IMR-90 (cell line): ENCODE measurements around the gene MAPRE3. TPM values are rescaled to one million over a fixed set of nuclear protein-coding genes. Genes with fewer than 3 reads are reported as not detected.

ENCODE experiments used
- ATAC-seq: fragments of 200-7000 bp; cut with Tn5 transposase; 2 replicates; pipeline ENCODE4 v1.9.1; 2020; ENCODE audit warnings: low read depth, mild to moderate bottlenecking, moderate library complexity
- BruUV-seq: library from RNA; stranded (reverse); fragments of 400-500 nt; replicated peaks from 2 replicates; lab custom pipeline; 2021; lab: Mats Ljungman, UMichigan
- CTCF ChIA-PET: fragments of 300-600 bp; formaldehyde crosslinking; extraction: SDS; loops from one replicate; lab custom pipeline; 2021; ENCODE audit warnings: antibody characterized with exemption; lab: Yijun Ruan, JAX
- POLR2A ChIA-PET: fragments of 300-600 bp; sonication (Branson Sonifier 250); formaldehyde crosslinking; loops from one replicate; lab custom pipeline; 2022; ENCODE audit warnings: antibody characterized with exemption; ENCODE audit not compliant: unreplicated experiment; lab: Charles Lee
- DNase-seq: peaks from one replicate; pipeline ENCODE4 v3.0.0; 2013
- H2AFZ ChIP-seq: replicated peaks from 2 replicates; pipeline ENCODE3; 2013; ENCODE audit warnings: low read length, mild to moderate bottlenecking; ENCODE audit not compliant: poor library complexity
- H2AK5ac ChIP-seq: 2 replicates; pipeline ENCODE4 v1.6.1; 2013; ENCODE audit warnings: low read depth, low read length, inconsistent platforms
- H2AK9ac ChIP-seq: replicated peaks from 2 replicates; pipeline ENCODE3; 2013; ENCODE audit warnings: mild to moderate bottlenecking, low read depth, low read length, moderate library complexity; ENCODE audit not compliant: poor library complexity
- H2BK120ac ChIP-seq: 2 replicates; pipeline ENCODE4 v1.6.1; 2013; ENCODE audit warnings: low read depth, low read length, inconsistent platforms
- H2BK15ac ChIP-seq: 3 replicates; pipeline ENCODE4 v1.6.1; 2013; ENCODE audit warnings: low read depth, low read length, inconsistent platforms
- H2BK20ac ChIP-seq: 2 replicates; pipeline ENCODE4 v1.6.1; 2013; ENCODE audit warnings: low read depth, mild to moderate bottlenecking, inconsistent platforms, low read length, moderate library complexity
- H2BK5ac ChIP-seq: 2 replicates; pipeline ENCODE4 v1.6.1; 2013; ENCODE audit warnings: mild to moderate bottlenecking, low read depth, low read length, inconsistent platforms; ENCODE audit not compliant: poor library complexity, severe bottlenecking
- H3K14ac ChIP-seq: replicated peaks from 2 replicates; pipeline ENCODE4 v1.6.1; 2013; ENCODE audit warnings: low read depth, low read length, inconsistent platforms
- H3K18ac ChIP-seq: 2 replicates; pipeline ENCODE4 v1.6.1; 2013; ENCODE audit warnings: low read depth, low read length, control low read depth
- H3K23ac ChIP-seq: 2 replicates; pipeline ENCODE4 v1.6.1; 2013; ENCODE audit warnings: low read depth, low read length, inconsistent platforms
- H3K27ac ChIP-seq: 2 replicates; pipeline ENCODE4 v1.5.1; 2013; ENCODE audit warnings: mild to moderate bottlenecking, control low read depth, low read length; ENCODE audit not compliant: insufficient read depth
- H3K27me3 ChIP-seq: 2 replicates; pipeline ENCODE4 v1.6.1; 2013; ENCODE audit warnings: low read length; ENCODE audit not compliant: control insufficient read depth, insufficient read depth
- H3K36me3 ChIP-seq: 2 replicates; pipeline ENCODE4 v1.6.1; 2013; ENCODE audit warnings: low read length, mixed read lengths; ENCODE audit not compliant: control insufficient read depth, insufficient read depth
- H3K4ac ChIP-seq: 2 replicates; pipeline ENCODE4 v1.6.1; 2013; ENCODE audit warnings: low read depth, low read length, inconsistent platforms
- H3K4me1 ChIP-seq: 2 replicates; pipeline ENCODE4 v1.6.1; 2013; ENCODE audit warnings: low read length, mixed read lengths; ENCODE audit not compliant: control insufficient read depth, insufficient read depth
- H3K4me2 ChIP-seq: 2 replicates; pipeline ENCODE4 v1.6.1; 2013; ENCODE audit warnings: low read depth, mild to moderate bottlenecking, control low read depth, low read length, moderate library complexity
- H3K4me3 ChIP-seq: 2 replicates; pipeline ENCODE4 v1.5.1; 2013; ENCODE audit warnings: low read depth, mild to moderate bottlenecking, control low read depth, low read length, moderate library complexity; ENCODE audit not compliant: insufficient read depth
- H3K56ac ChIP-seq: 2 replicates; pipeline ENCODE4 v1.6.1; 2013; ENCODE audit warnings: low read length, inconsistent platforms; ENCODE audit not compliant: insufficient read depth; ENCODE audit errors: extremely low read depth
- H3K79me1 ChIP-seq, 2 experiments: 2 replicates each; pipeline ENCODE4 v1.6.1; 2013; ENCODE audit warnings: low read length in 2 of 2, inconsistent platforms in 1 of 2, low read depth in 1 of 2
- H3K9ac ChIP-seq: 2 replicates; pipeline ENCODE4 v1.6.1; 2013; ENCODE audit warnings: low read depth, low read length, control low read depth
- H3K9me1 ChIP-seq: 2 replicates; pipeline ENCODE4 v1.6.1; 2013; ENCODE audit warnings: low read length, inconsistent platforms; ENCODE audit not compliant: insufficient read depth
- H3K9me3 ChIP-seq: 2 replicates; pipeline ENCODE4 v1.6.1; 2013; ENCODE audit warnings: low read length; ENCODE audit not compliant: control insufficient read depth, insufficient read depth
- H4K20me1 ChIP-seq: 2 replicates; pipeline ENCODE4 v1.6.1; 2013; ENCODE audit warnings: low read length, inconsistent platforms; ENCODE audit not compliant: insufficient read depth
- H4K5ac ChIP-seq: 2 replicates; pipeline ENCODE4 v1.6.1; 2013; ENCODE audit warnings: mild to moderate bottlenecking, low read depth, low read length, control low read depth
- H4K8ac ChIP-seq, 2 experiments: 2 replicates each; pipeline ENCODE4 v1.6.1; 2013; ENCODE audit warnings: low read depth in 2 of 2, low read length in 2 of 2, control low read depth in 1 of 2, inconsistent platforms in 1 of 2
- H4K91ac ChIP-seq: 2 replicates; pipeline ENCODE4 v1.6.1; 2013; ENCODE audit warnings: low read depth, low read length, inconsistent platforms; ENCODE audit not compliant: insufficient read depth
- CEBPB ChIP-seq: IDR thresholded peaks from 2 replicates; pipeline ENCODE4 v1.6.1; 2012; ENCODE audit warnings: low read depth, low read length, improper control_type of control experiment
- ELK1 ChIP-seq: fragments of 150-350 bp; IDR thresholded peaks from 2 replicates; pipeline ENCODE4 v1.6.1; 2016; ENCODE audit warnings: low read depth, mild to moderate bottlenecking, low read length, moderate library complexity, borderline replicate concordance
- MAZ ChIP-seq: IDR thresholded peaks from 2 replicates; pipeline ENCODE4 v1.6.1; 2012; ENCODE audit warnings: low read depth, mild to moderate bottlenecking, low read length, improper control_type of control experiment, moderate library complexity, borderline replicate concordance
- NFE2L2 ChIP-seq: fragments of 150-350 bp; IDR thresholded peaks from 2 replicates; pipeline ENCODE4 v1.6.1; 2016; ENCODE audit warnings: low read depth, mild to moderate bottlenecking, low read length
- POLR2A ChIP-seq: IDR thresholded peaks from 2 replicates; pipeline ENCODE4 v1.6.1; 2012; ENCODE audit warnings: mild to moderate bottlenecking, low read depth, low read length
- RCOR1 ChIP-seq: IDR thresholded peaks from 2 replicates; pipeline ENCODE4 v1.6.1; 2012; ENCODE audit warnings: mild to moderate bottlenecking, low read length, improper control_type of control experiment; ENCODE audit not compliant: insufficient replicate concordance
- RFX5 ChIP-seq: IDR thresholded peaks from 2 replicates; pipeline ENCODE4 v1.8.0; 2012; ENCODE audit warnings: low read depth, mild to moderate bottlenecking, low read length, moderate library complexity
- WGBS, 2 experiments: methylation state at CpG; one replicate each; pipeline versions ENCODE4 v1.1.5 to v1.1.7; 2013; ENCODE audit warnings: missing lambda C conversion rate in 2 of 2; ENCODE audit not compliant: insufficient read length in 1 of 2; ENCODE audit errors: extremely low coverage in 2 of 2; 5-methylcytosine and 5-hydroxymethylcytosine counted together
- dilution Hi-C: fragments of 300-500 bp; cut with HindIII; formaldehyde crosslinking; loops from one replicate; pipeline ENCODE4 v1.14.3; 2018; ENCODE audit warnings: low sequenced_read_pairs; ENCODE audit not compliant: unreplicated experiment
- in situ Hi-C: fragments of 300-500 bp; cut with MboI; formaldehyde crosslinking; loops from 3 replicates; pipeline ENCODE4 v1.14.3; 2019; ENCODE audit warnings: low sequenced_read_pairs, inconsistent platforms, mixed read lengths
- intact Hi-C: fragments of 100-400 bp; cut with micrococcal nuclease; formaldehyde crosslinking; loops from 2 replicates; pipeline ENCODE4 v1.10.0; 2022
- polyA plus RNA-seq, 3 experiments: library from polyadenylated mRNA; depleted of rRNA; stranded (reverse); fragments of >200 nt; gene quantifications; 2 replicates each; pipeline ENCODE4 v1.2.3, GENCODE V29; 2012; ENCODE audit warnings: low replicate concordance in 1 of 3
- total RNA-seq: library from RNA; depleted of rRNA; stranded (reverse); fragments of >200 nt; gene quantifications from 2 replicates; pipeline ENCODE4 v1.2.3, GENCODE V29; 2012
- TF ChIP-seq, protein P1 (sequence below): conservative IDR thresholded peaks from 2 replicates; pipeline ENCODE4 v1.5.1; 2012; ENCODE audit warnings: mild to moderate bottlenecking, low read depth, low read length, improper control_type of control experiment

Gene MAPRE3
- total and polyA plus RNA-seq, 2 of the 4 experiments (the other 2 are of a cell fraction), result 1.8 to 20.3 TPM

GRCh38 chr2:27023740-27024139, 53.3 kb downstream of the MAPRE3 start:
- H3K18ac ChIP-seq, result no peak overlapping the region
- no peak overlapping the region for H4K5ac ChIP-seq
- CTCF ChIA-PET, result no interaction called here
- no peak for DNase-seq
- no peak overlapping the region for H3K4me3 ChIP-seq
- no peak overlapping the region for H3K23ac ChIP-seq
- H3K36me3 ChIP-seq, result peaks cover 37% of the 10 kb centered on the region
- no peak overlapping the region for H3K4ac ChIP-seq
- H2AK9ac ChIP-seq, result no peak overlapping the region
- H3K9ac ChIP-seq, result no peak overlapping the region
- no peak overlapping the region for H3K14ac ChIP-seq
- dilution Hi-C loops, result no loop called here
- H4K20me1 ChIP-seq, result peaks cover 11% of the 10 kb centered on the region; the same call in 1 of the 2 replicates
- no peak overlapping the region for H2AFZ ChIP-seq
- no peak overlapping the region for H3K56ac ChIP-seq
- H4K91ac ChIP-seq, result no peak overlapping the region
- no peaks in the 10 kb centered on the region for H3K9me3 ChIP-seq
- H2BK15ac ChIP-seq, result no peak overlapping the region
- peaks cover 13% of the 10 kb centered on the region for H3K9me1 ChIP-seq
- no peak overlapping the region for H3K4me2 ChIP-seq
- POLR2A ChIA-PET, result no interaction called here
- no peak for TF ChIP-seq NFE2L2
- TF ChIP-seq POLR2A, result no peak
- TF ChIP-seq RFX5, result no peak
- TF ChIP-seq MAZ, result no peak
- TF ChIP-seq RCOR1, result no peak
- no peak for TF ChIP-seq ELK1
- no peak for TF ChIP-seq CEBPB
- TF ChIP-seq, protein P1, sequence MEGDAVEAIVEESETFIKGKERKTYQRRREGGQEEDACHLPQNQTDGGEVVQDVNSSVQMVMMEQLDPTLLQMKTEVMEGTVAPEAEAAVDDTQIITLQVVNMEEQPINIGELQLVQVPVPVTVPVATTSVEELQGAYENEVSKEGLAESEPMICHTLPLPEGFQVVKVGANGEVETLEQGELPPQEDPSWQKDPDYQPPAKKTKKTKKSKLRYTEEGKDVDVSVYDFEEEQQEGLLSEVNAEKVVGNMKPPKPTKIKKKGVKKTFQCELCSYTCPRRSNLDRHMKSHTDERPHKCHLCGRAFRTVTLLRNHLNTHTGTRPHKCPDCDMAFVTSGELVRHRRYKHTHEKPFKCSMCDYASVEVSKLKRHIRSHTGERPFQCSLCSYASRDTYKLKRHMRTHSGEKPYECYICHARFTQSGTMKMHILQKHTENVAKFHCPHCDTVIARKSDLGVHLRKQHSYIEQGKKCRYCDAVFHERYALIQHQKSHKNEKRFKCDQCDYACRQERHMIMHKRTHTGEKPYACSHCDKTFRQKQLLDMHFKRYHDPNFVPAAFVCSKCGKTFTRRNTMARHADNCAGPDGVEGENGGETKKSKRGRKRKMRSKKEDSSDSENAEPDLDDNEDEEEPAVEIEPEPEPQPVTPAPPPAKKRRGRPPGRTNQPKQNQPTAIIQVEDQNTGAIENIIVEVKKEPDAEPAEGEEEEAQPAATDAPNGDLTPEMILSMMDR, result no peak
- WGBS, 2 experiments, result 67% methylated on average over 1 of the region's 7 CpGs; no CpG with 5 or more reads in 1 of the 2 experiments
- BruUV-seq, result no TSS peak
- H2BK20ac ChIP-seq, result no peak overlapping the region
- H2BK5ac ChIP-seq, result no peak overlapping the region
- peaks cover 9 to 30% of the 10 kb centered on the region in 2 experiments for H3K79me1 ChIP-seq
- H2BK120ac ChIP-seq, result no peak overlapping the region
- no peak for ATAC-seq
- no peaks in the 10 kb centered on the region for H3K27me3 ChIP-seq
- H3K4me1 ChIP-seq, result peaks cover 10% of the 10 kb centered on the region; the same call in 1 of the 2 replicates
- no peak overlapping the region for H3K27ac ChIP-seq
- H4K8ac ChIP-seq, result no peak overlapping the region
- in situ Hi-C loops, result no loop called here
- no peak overlapping the region for H2AK5ac ChIP-seq
- intact Hi-C loops, result no loop called here
